Peyer's patch (tissue), 4 donors: Measurements from ENCODE around the gene MKNK1. TPM values are rescaled to one million over a fixed set of nuclear protein-coding genes. Genes with fewer than 3 reads are reported as not detected.

ENCODE experiments used
- DNase-seq, 3 donors: peaks; one replicate each; pipeline ENCODE4 v3.0.0-alpha.2; 2017 to 2019
- H3K27ac ChIP-seq, 4 donors: fragments of 200-600 bp; sonication (generic); one replicate each; pipeline ENCODE4 v1.5.1; 2016 to 2019
- H3K27me3 ChIP-seq, 2 donors: fragments of 200-600 bp; sonication (generic); one replicate each; pipeline ENCODE4 v1.5.1; 2019
- H3K36me3 ChIP-seq, 3 donors: fragments of 200-600 bp; sonication (generic); one replicate each; pipeline ENCODE4 v1.5.1; 2016 to 2019
- H3K4me1 ChIP-seq, 4 donors: fragments of 200-600 bp; sonication (generic); one replicate each; pipeline ENCODE4 v1.5.1; 2016 to 2019
- H3K4me3 ChIP-seq, 4 donors: fragments of 200-600 bp; sonication (generic); 1 replicate in 3 of 4; 2 replicates in 1 of 4; pipeline ENCODE4 v1.5.1; 2016 to 2019; ENCODE audit warnings: mild to moderate bottlenecking in 1 of 4
- H3K9me3 ChIP-seq, 4 donors: fragments of 200-600 bp; sonication (generic); one replicate each; pipeline ENCODE4 v1.5.1; 2016 to 2019; ENCODE audit warnings: mild to moderate bottlenecking in 1 of 4
- CTCF ChIP-seq, 6 experiments: fragments of 450-650 bp in 4 of 6; fragments of 200-600 bp in 2 of 6; sonication (generic) in 1 of 6; IDR thresholded peaks; one replicate each; pipeline ENCODE4 v1.5.1; 2017 to 2019; ENCODE audit warnings: antibody characterized with exemption in 6 of 6, mild to moderate bottlenecking in 3 of 6, moderate library complexity in 1 of 6
- POLR2A ChIP-seq, 2 donors: fragments of 450-650 bp; IDR thresholded peaks; one replicate each; pipeline ENCODE4 v1.5.1; 2017; ENCODE audit warnings: antibody characterized with exemption in 2 of 2, mild to moderate bottlenecking in 2 of 2, moderate library complexity in 2 of 2
- total RNA-seq, 4 donors: library from RNA; depleted of rRNA; stranded (reverse); fragments of >200 nt; gene quantifications; one replicate each; pipeline ENCODE4 v1.1.0, GENCODE V29; 2016

Gene MKNK1
- total RNA-seq, 4 donors from 2014 or later: 51.3 to 134 (median 94.2) TPM

DNA sequence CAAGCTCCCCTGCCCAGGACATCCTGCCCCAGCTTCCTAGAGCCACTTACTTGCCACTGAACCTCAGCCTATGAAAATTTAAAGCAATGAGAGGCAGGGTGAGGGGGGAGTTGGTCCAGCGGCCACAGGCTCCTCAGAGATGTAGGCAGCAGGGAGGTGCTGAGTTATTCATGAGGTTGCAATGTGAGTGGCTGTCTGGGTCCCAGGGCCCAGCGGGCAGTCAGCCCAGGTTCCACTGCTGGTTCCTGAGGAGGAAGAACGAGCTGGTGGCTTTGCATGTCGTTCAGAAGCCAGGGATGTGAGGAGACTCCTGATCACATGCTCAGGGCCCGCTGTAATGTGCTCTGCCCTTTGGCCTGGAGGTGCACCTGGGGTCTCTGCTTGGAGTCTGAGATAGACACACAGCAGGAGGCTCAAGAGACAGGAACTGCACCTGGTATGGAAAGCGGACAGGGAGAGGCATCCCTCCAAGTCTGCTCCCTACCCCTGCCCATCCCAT lies 52.4 kb downstream of the MKNK1 start, which contains the start of gene KNCN:
Gene KNCN, minus strand, starts transcription at position 51 of the 499 bp plus-strand sequence. CDS start 432 bp downstream, outside the sequence.
- Histone ChIP-seq H3K27ac (no peak within 1 kb of the TSS), H3K27me3 (no peaks in the 10 kb centered on the region), H3K4me3 (no peak within 1 kb of the TSS), H3K36me3 (no peaks in the 10 kb centered on the region), H3K4me1 (peaks cover 0 to 12% (median 0%) of the 10 kb centered on the region in 4 donors), H3K9me3 (no peaks in the 10 kb centered on the region)
- DNase-seq: peak in 1 of 3 donors; percentile 13
- TF ChIP-seq POLR2A (IDR thresholded peaks at IDR 0.05) (no peak), CTCF (IDR thresholded peaks at IDR 0.05) (no peak)

DNA sequence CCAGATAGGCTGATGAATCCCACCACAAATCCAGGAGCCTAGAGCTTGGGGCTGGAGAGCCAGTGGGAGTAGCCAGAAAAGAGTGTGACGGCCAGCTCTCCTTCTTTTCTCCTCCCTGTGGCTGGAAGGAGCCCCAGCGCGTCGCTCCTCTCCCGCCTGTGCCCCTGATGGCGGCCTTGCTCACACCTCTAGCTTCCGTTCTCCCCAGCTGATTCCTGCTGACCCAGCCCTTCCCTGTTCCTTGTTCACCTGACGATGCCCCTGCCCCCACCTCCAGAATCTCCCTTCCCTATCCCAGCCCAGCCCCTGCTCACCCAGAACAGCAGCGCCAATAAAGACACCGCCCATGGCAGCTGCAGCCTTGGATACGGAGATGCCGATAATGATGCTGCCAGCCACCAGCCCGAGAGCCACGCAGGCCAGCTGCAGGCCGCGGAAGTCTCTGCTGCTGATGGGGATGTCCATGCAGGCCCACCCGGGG lies 53.3 kb downstream of the MKNK1 start:
- Histone ChIP-seq H3K4me3 (no peak overlapping the region), H3K36me3 (no peaks in the 10 kb centered on the region), H3K27ac (no peak overlapping the region), H3K4me1 (peaks cover 0 to 12% (median 0%) of the 10 kb centered on the region in 4 donors), H3K9me3 (no peaks in the 10 kb centered on the region), H3K27me3 (no peaks in the 10 kb centered on the region)
- TF ChIP-seq CTCF (IDR thresholded peaks at IDR 0.05) (no peak), POLR2A (IDR thresholded peaks at IDR 0.05) (no peak)
- DNase-seq: peak in 1 of 3 donors; percentile 53

DNA sequence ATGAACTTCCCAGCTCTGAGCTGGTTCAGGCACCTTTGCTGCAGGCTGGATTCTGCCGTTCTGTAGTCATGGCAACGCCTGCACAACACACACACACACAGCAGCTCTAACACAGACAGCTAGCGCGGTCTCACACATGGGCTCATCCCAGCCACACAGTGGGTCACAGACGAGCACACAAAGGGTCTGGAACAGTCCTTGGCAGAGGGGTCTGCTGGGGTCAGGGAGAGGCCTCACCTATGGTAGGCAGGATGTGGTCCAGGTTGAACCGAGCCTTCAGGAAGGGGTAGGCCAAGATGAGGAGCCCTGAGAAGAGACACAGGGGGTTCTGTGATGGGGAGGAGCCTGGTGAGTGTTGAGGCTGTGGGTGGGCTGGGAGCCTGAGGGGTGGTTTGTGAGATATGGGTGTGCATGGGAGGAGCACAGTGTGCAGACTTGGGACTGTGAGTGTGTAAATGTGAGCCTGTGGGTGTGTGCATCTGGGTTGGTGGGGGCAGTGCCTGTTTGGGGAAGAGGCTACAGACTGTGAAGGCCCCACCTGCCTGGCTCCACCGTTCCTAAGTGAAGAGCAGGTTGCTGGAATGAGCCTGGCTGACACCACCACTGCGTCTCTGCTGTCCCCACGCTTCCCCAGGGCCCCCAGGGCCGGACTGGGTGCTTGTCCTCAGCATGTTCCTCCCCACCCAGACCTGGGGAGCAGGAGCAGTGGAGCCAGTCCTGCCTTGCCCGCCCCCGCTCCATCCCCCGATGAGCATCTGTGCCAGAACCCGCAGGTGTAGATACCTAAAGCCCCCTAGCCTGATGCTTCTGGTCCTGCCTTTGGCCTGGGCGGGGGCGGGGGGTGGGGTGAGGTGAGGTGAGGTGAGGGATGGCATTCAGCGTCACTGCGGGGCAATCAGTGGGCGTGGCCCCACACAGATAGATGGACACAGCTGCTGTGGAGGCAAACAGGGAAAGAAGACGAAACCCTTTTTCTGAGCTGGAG lies 54.1 kb downstream of the MKNK1 start:
- no peaks in the 10 kb centered on the region for H3K9me3 ChIP-seq
- peaks cover 0 to 12% (median 0%) of the 10 kb centered on the region in 4 donors for H3K4me1 ChIP-seq
- TF ChIP-seq POLR2A (IDR thresholded peaks at IDR 0.05) (no peak), CTCF (IDR thresholded peaks at IDR 0.05) (no peak)
- no peak overlapping the region for H3K4me3 ChIP-seq
- no peak overlapping the region for H3K27ac ChIP-seq
- peak in 2 of 3 donors; percentile 58 to 60 for DNase-seq
- no peaks in the 10 kb centered on the region for H3K36me3 ChIP-seq
- no peaks in the 10 kb centered on the region for H3K27me3 ChIP-seq

DNA sequence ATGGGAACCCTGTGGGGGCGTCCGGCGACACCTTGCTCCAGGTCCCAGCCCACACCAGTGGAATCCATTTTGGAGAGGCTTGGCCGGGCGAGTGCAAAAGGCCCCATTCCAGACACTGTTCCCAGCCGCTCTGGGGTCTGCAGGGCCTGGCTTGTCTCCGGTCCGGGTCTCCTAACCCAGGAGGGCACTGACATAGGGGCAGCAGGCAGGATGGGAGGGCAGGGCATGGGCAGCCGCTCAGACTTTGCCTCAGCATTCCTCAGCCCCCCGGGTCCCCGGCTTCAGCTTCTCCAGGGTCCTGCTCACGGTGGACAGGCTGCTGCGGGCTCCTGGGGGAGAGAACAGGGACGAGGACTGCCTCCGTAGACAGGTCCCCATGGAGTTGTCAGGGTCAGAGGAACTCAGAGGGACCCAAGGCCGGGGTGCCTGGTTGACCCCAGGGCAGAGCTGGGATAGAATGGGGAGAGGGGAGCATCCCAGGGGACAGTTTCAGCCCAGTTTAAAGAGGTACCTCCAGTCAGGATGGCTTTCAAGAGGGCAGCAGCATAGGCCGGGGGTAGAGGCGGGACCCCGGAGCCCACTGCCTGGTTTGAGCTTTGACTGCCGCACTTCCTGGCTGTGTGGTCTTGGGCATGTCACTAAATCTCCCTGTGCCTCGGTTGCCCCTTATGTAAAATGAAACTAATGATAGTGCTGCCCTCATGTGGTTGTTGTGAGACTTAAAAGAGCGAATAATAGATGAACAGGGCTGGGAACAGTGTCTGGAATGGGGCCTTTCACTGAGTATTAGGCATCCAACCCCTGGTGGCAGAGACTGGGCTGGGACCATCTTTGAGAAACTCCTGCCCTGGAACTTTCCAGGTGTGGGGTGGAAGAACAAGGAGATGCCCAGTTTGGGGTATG lies 56.3 kb downstream of the MKNK1 start:
- H3K9me3 ChIP-seq: no peaks in the 10 kb centered on the region
- peaks cover 0 to 11% of the 10 kb centered on the region in 2 donors for H3K27me3 ChIP-seq
- no peaks in the 10 kb centered on the region for H3K36me3 ChIP-seq
- H3K27ac ChIP-seq: no peak overlapping the region
- TF ChIP-seq POLR2A (IDR thresholded peaks at IDR 0.05): no peak
- peak in 4 of 6 experiments; percentile 40 to 61 (median 52) for TF ChIP-seq CTCF (IDR thresholded peaks at IDR 0.05)
- H3K4me1 ChIP-seq: peaks cover 0 to 12% (median 0%) of the 10 kb centered on the region in 4 donors
- H3K4me3 ChIP-seq: no peak overlapping the region
- DNase-seq: no peak

DNA sequence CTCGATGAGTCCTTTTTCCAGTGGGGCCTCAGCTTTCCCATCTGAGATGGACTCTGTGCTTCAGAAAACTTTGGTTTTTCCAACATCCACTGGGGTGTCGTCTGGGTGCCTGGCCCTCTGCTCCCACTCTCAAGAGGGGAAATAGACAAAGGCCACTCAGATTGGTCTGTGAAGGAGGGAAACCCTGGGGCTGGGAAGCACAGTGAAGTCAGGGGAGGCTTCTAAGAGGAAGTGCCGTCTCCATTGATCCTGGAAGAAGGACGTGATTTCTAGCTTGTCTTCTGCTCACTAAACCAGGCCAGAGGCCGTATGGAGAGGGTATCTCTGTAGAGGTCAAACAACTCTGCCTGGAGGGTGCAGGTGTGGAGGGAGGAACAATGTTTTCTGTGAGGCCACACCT lies 57.9 kb downstream of the MKNK1 start:
- Histone ChIP-seq H3K4me1 (peaks cover 0 to 12% (median 0%) of the 10 kb centered on the region in 4 donors), H3K27ac (no peak overlapping the region), H3K9me3 (no peaks in the 10 kb centered on the region), H3K4me3 (no peak overlapping the region), H3K36me3 (no peaks in the 10 kb centered on the region), H3K27me3 (peaks cover 0 to 11% of the 10 kb centered on the region in 2 donors)
- no peak for TF ChIP-seq CTCF (IDR thresholded peaks at IDR 0.05)
- no peak for TF ChIP-seq POLR2A (IDR thresholded peaks at IDR 0.05)
- DNase-seq: no peak
